K562 (cell line): ENCODE data around the gene VWA8. TPM values are rescaled to one million over a fixed set of nuclear protein-coding genes. Genes with fewer than 3 reads are reported as not detected.

ENCODE experiments used
- ATAC-seq: fragments of 200-7000 bp; cut with Tn5 transposase; 3 replicates; pipeline ENCODE4 v1.9.1; 2020; ENCODE audit warnings: moderate library complexity
- BruUV-seq: library from RNA; stranded (reverse); fragments of 400-500 nt; replicated peaks from 2 replicates; lab custom pipeline; 2021; lab: Mats Ljungman, UMichigan
- CTCF ChIA-PET: fragments of 300-600 bp; formaldehyde crosslinking; extraction: SDS; loops from one replicate; lab custom pipeline; 2021; ENCODE audit warnings: low intra/inter-chr PET ratio; lab: Yijun Ruan, JAX
- POLR2A ChIA-PET: fragments of 300-600, 350-650 bp; sonication (Branson Sonifier 250); formaldehyde crosslinking; extraction: SDS; loops from one replicate; lab custom pipeline; 2021; ENCODE audit warnings: antibody characterized with exemption, inconsistent platforms; lab: Yijun Ruan, JAX
- DNase-seq, 4 experiments: peaks; one replicate each; pipeline versions ENCODE4 v3.0.0 to v3.0.0-alpha.2; 2011 to 2018; ENCODE audit warnings: low spot score in 3 of 4, mixed read lengths in 3 of 4; ENCODE audit errors: extremely low read depth in 1 of 4
- FAIRE-seq: peaks from 2 replicates; lab custom pipeline; 2011; peaks lifted over from hg19 to GRCh38; lab: Jason Lieb, UNC
- H2AFZ ChIP-seq: 2 replicates; pipeline ENCODE4 v1.6.0; 2011; ENCODE audit warnings: low read depth, low read length, control low read depth, inconsistent platforms
- H3K27ac ChIP-seq: fragments of 200-600 bp; 3 replicates; pipeline ENCODE4 v1.8.0; 2011; ENCODE audit warnings: low read depth, mild to moderate bottlenecking, control low read depth, inconsistent platforms, low read length, moderate library complexity, mixed read lengths; ENCODE audit errors: extremely low read depth
- H3K27me3 ChIP-seq, 2 experiments: fragments of 300-600 bp in 1 of 2; 2 replicates in 1 of 2; 3 replicates in 1 of 2; pipeline versions ENCODE4 v1.6.0 to v1.8.0; 2011; ENCODE audit warnings: inconsistent platforms in 2 of 2, low read length in 2 of 2, mild to moderate bottlenecking in 1 of 2, mixed read lengths in 1 of 2, moderate library complexity in 1 of 2; ENCODE audit not compliant: control insufficient read depth in 2 of 2, insufficient read depth in 2 of 2
- H3K36me3 ChIP-seq: fragments of 300-600 bp; 3 replicates; pipeline ENCODE4 v1.8.0; 2011; ENCODE audit warnings: mild to moderate bottlenecking, low read length, inconsistent platforms; ENCODE audit not compliant: control insufficient read depth, insufficient read depth
- H3K4me1 ChIP-seq, 2 experiments: fragments of 200-600 bp in 1 of 2; replicated peaks in 1 of 2; 2 replicates in 1 of 2; 3 replicates in 1 of 2; pipeline versions ENCODE4 v1.5.1 to v1.8.0; 2011; ENCODE audit warnings: inconsistent platforms in 2 of 2, low read length in 2 of 2, mild to moderate bottlenecking in 1 of 2, mixed read lengths in 1 of 2, moderate library complexity in 1 of 2; ENCODE audit not compliant: control insufficient read depth in 2 of 2, insufficient read depth in 2 of 2
- H3K4me2 ChIP-seq: 2 replicates; pipeline ENCODE4 v1.6.1; 2011; ENCODE audit warnings: low read length, control low read depth, inconsistent platforms, mixed read lengths; ENCODE audit not compliant: insufficient read depth
- H3K4me3 ChIP-seq: fragments of 200-600 bp; sonication (generic), shearing (Covaris generic); 2 replicates; pipeline ENCODE4 v1.5.1; 2016; ENCODE audit warnings: control low read depth, inconsistent platforms
- H3K79me2 ChIP-seq: fragments of 200-600 bp; 3 replicates; pipeline ENCODE4 v1.8.0; 2011; ENCODE audit warnings: low read length, inconsistent platforms; ENCODE audit not compliant: control insufficient read depth, insufficient read depth
- H3K9ac ChIP-seq, 2 experiments: 2 replicates each; pipeline versions ENCODE4 v1.6.0 to v1.6.1; 2011; ENCODE audit warnings: low read depth in 2 of 2, low read length in 2 of 2, control low read depth in 1 of 2, inconsistent platforms in 1 of 2, mild to moderate bottlenecking in 1 of 2, mixed read lengths in 1 of 2; ENCODE audit not compliant: insufficient read depth in 1 of 2
- H3K9me1 ChIP-seq: one replicate; pipeline ENCODE4 v1.6.0; 2011; ENCODE audit warnings: inconsistent platforms, mild to moderate bottlenecking, low read length, moderate library complexity; ENCODE audit not compliant: control insufficient read depth, insufficient read depth
- H3K9me3 ChIP-seq: replicated peaks from 2 replicates; pipeline ENCODE4 v1.5.1; 2011; ENCODE audit warnings: low read depth, low read length, inconsistent platforms; ENCODE audit not compliant: control insufficient read depth, insufficient read depth
- H4K20me1 ChIP-seq: replicated peaks from 2 replicates; pipeline ENCODE4 v1.6.1; 2011; ENCODE audit warnings: low read length, inconsistent platforms, mixed read lengths; ENCODE audit not compliant: control insufficient read depth, insufficient read depth
- MEIS2 ChIP-seq: fragments of 450-650 bp; IDR thresholded peaks from 2 replicates; pipeline ENCODE4 v1.6.1; 2014; ENCODE audit warnings: mild to moderate bottlenecking; ENCODE audit not compliant: partially characterized antibody
- WGBS: fragments of 100-300 bp; shearing (Covaris generic); methylation state at CpG from one replicate; pipeline ENCODE4 v1.1.6; 2016; ENCODE audit warnings: low coverage, mixed read lengths; ENCODE audit not compliant: insufficient coverage; ENCODE audit errors: missing lambda C conversion rate; 5-methylcytosine and 5-hydroxymethylcytosine counted together
- in situ Hi-C: fragments of 300-500 bp; cut with MboI; formaldehyde crosslinking; loops from 4 replicates; pipeline ENCODE4 v1.15.0; 2018; ENCODE audit warnings: inconsistent platforms, mixed read lengths
- intact Hi-C: fragments of 100-400 bp; cut with micrococcal nuclease; formaldehyde crosslinking; loops from 2 replicates; pipeline ENCODE4 v1.14.2; 2022
- polyA plus RNA-seq, 8 experiments: library from polyadenylated mRNA; depleted of rRNA in 4 of 8; stranded (reverse) in 5 of 8; unstranded in 3 of 8; fragments of >200 nt; fragmentation: Nextera tagmentation in 2 of 8; fragmentation: Illumina TruSeq in 1 of 8; extraction: Ambion mirVana in 2 of 8; extraction: Trizol in 1 of 8; gene quantifications; 2 replicates each; pipeline versions ENCODE4 v1.2.1 to v1.2.3, GENCODE V29; 2011 to 2014; ENCODE audit warnings: inconsistent platforms in 1 of 8, missing spikeins in 1 of 8
- total RNA-seq, 7 experiments: library from RNA; depleted of rRNA in 6 of 7; stranded (reverse); fragments of >200 nt in 6 of 7; fragmentation: Illumina TruSeq in 2 of 7; extraction: Trizol in 2 of 7; gene quantifications; 2 replicates each; pipeline versions ENCODE4 v1.2.1 to v1.2.3, GENCODE V29; 2011 to 2021; ENCODE audit warnings: low replicate concordance in 1 of 7
- TF ChIP-seq, protein P1 (sequence below), 3 experiments: fragments of 200-800 bp in 1 of 3; fragments of 250-450 bp in 1 of 3; fragments of 450-650 bp in 1 of 3; sonication (Bioruptor Pico) in 1 of 3; sonication (Bioruptor generic) in 1 of 3; formaldehyde crosslinking in 1 of 3; IDR thresholded peaks; 2 replicates each; pipeline versions ENCODE4 v1.6.1 to v1.8.0; 2016 to 2022; ENCODE audit warnings: mild to moderate bottlenecking in 2 of 3, missing genetic modification characterization in 2 of 3, missing compliant biosample characterization in 1 of 3, moderate library complexity in 1 of 3

VWA8 gene
- total and polyA plus RNA-seq, 9 of the 15 experiments (the other 6 are each of a cell fraction or from before 2014, with no cell fraction given), result 2.1 to 18.5 (median 13.3) TPM

DNA sequence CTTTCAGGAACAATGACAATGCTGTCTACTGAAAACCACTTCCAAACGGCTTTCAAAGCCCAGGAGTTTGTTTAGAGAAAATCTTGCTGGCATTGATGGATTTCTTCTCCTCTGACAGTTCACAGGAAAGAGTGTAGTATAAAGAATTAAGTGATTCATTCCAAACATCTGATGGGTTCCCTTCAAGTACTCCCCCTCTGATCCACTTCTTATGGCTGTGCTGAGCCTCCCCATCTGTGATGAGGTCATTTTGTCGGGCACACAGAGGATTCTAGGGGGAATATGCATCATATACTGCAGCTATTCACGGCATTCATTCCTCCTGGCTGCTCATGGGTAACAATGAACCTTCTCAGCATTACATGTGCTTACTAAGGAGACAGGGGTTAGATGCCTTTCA, 395.7 kb downstream of the VWA8 start:
- CTCF ChIA-PET, result no interaction called here
- POLR2A ChIA-PET, result no interaction called here

More for the DNA sequence above, 395.7 kb downstream of the VWA8 start:
- FAIRE-seq (no peak), ATAC-seq (no peak), DNase-seq (no peak)
- WGBS, result 39% methylated on average over 3 of the region's 3 CpGs
- intact Hi-C loops, result no loop called here
- H4K20me1 ChIP-seq, result no peaks in the 10 kb centered on the region
- no peaks in the 10 kb centered on the region; a peak in 2 of 5 replicates for H3K4me1 ChIP-seq
- TF ChIP-seq MEIS2, result peak; percentile 4
- TF ChIP-seq, protein P1, sequence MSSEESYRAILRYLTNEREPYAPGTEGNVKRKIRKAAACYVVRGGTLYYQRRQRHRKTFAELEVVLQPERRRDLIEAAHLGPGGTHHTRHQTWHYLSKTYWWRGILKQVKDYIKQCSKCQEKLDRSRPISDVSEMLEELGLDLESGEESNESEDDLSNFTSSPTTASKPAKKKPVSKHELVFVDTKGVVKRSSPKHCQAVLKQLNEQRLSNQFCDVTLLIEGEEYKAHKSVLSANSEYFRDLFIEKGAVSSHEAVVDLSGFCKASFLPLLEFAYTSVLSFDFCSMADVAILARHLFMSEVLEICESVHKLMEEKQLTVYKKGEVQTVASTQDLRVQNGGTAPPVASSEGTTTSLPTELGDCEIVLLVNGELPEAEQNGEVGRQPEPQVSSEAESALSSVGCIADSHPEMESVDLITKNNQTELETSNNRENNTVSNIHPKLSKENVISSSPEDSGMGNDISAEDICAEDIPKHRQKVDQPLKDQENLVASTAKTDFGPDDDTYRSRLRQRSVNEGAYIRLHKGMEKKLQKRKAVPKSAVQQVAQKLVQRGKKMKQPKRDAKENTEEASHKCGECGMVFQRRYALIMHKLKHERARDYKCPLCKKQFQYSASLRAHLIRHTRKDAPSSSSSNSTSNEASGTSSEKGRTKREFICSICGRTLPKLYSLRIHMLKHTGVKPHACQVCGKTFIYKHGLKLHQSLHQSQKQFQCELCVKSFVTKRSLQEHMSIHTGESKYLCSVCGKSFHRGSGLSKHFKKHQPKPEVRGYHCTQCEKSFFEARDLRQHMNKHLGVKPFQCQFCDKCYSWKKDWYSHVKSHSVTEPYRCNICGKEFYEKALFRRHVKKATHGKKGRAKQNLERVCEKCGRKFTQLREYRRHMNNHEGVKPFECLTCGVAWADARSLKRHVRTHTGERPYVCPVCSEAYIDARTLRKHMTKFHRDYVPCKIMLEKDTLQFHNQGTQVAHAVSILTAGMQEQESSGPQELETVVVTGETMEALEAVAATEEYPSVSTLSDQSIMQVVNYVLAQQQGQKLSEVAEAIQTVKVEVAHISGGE (CRISPR knock-in tag; IDR thresholded peaks at IDR 0.05), result no peak
- H3K4me3 ChIP-seq, result no peak overlapping the region
- H3K36me3 ChIP-seq, result peaks cover 6% of the 10 kb centered on the region; the same call in 1 of the 3 replicates
- no peak overlapping the region for H2AFZ ChIP-seq
- no peaks in the 10 kb centered on the region for H3K79me2 ChIP-seq
- H3K4me2 ChIP-seq, result no peak overlapping the region
- no peak overlapping the region for H3K27ac ChIP-seq
- H3K9ac ChIP-seq, result no peak overlapping the region
- in situ Hi-C loops, result no loop called here
- no peaks in the 10 kb centered on the region for H3K9me1 ChIP-seq
- H3K27me3 ChIP-seq, result no peaks in the 10 kb centered on the region
- H3K9me3 ChIP-seq, result no peaks in the 10 kb centered on the region
- no TSS peak for BruUV-seq
